ENCODE measurements around the gene ZNF559.
A peak's percentile ranks its signal among the peaks of the same experiment; 100 is the strongest.
"Not testable (repeated sequence)": the region's sequence is repeated elsewhere in the genome, so short reads cannot be mapped to it uniquely, and the experiment has no call there.

The ZNF559 gene

GRCh38 chr19:9323919-9324583, at the start of gene ZNF559:
Gene ZNF559, plus strand, starts transcription at chr19:9324179. Its CDS starts 14,371 bp downstream, at chr19:9338550.
- DNase-seq (ENCODE audit: low spot score): peak; percentile 89

DNA sequence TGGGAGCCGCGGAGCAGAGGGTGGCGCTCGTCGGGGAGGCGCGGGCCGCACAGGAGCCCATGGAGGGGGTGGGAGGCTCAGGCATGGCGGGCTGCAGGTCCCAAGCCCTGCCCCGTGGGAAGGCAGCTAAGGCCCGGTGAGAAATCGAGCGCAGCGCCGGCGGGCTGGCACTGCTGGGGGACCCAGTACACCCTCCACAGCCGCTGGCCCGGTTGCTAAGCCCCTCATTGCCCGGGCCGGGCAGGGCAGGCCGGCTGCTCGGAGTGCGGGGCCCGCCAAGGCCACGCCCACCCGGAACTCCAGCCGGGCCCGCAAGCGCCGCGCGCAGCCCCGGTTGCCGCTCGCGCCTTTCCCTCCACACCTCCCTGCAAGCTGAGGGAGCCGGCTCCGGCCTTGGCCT, 40.5 kb upstream of the ZNF559 start:
- DNase-seq (ENCODE audit: low spot score): not testable (repeated sequence)

- DNase-seq (ENCODE audit: low spot score): no peak
Measured at GRCh38 chr19:9289231-9289884, 34.6 kb upstream of the ZNF559 start.

DNA sequence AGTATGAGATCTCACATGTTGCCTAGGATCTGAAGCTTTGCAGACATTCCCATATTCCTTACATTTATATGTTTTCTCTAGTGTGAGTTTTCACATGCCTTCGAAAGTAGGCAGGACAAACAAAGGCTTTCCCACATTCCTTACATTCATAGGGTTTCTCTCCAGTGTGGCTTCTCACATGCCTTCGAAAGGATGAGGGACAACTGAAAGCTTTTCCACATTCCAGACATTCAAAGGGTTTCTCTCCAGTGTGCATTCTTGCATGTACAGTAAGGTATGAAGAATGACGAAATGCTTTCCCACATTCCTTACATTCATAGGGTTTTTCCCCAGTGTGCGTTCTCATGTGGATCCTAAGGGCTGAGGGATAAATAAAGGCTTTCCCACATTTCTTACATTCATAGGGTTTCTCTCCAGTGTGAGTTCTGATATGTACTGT, 28.5 kb upstream of the ZNF559 start:
- DNase-seq (ENCODE audit: low spot score): no peak

DNA sequence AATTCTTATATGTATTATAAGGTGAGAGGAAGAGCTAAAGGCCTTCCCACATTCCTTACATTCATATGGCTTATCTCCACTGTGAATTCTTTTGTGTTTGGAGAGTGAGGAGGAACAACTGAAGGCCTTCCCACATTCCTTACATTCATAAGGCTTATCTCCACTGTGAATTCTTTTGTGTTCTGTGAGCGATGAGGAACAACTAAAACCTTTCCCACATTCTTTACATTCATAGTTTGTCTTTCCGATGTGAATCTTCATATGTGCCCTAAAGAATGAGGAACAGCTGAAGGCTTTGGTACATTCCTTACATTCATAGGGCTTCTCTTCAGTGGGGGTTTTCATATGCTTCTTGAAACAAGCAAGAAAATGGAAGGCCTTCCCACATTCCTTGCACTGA, 27.6 kb upstream of the ZNF559 start:
- no peak for DNase-seq (ENCODE audit: low spot score)

- DNase-seq (ENCODE audit: low spot score): no peak
Measured at GRCh38 chr19:9306443-9306842, 17.5 kb upstream of the ZNF559 start.

GRCh38 chr19:9308091-9308770, 15.7 kb upstream of the ZNF559 start:
- no peak for DNase-seq (ENCODE audit: low spot score)

- DNase-seq (ENCODE audit: low spot score): no peak
Measured at GRCh38 chr19:9309139-9309973, 14.6 kb upstream of the ZNF559 start, which contains the start of gene ZNF699. Gene ZNF699, minus strand, starts transcription at chr19:9309838. Its CDS starts 4,719 bp downstream, at chr19:9305119.

- peak; percentile 93 for DNase-seq (ENCODE audit: low spot score)
Measured at GRCh38 chr19:9309974-9310446, 14.0 kb upstream of the ZNF559 start.

DNA sequence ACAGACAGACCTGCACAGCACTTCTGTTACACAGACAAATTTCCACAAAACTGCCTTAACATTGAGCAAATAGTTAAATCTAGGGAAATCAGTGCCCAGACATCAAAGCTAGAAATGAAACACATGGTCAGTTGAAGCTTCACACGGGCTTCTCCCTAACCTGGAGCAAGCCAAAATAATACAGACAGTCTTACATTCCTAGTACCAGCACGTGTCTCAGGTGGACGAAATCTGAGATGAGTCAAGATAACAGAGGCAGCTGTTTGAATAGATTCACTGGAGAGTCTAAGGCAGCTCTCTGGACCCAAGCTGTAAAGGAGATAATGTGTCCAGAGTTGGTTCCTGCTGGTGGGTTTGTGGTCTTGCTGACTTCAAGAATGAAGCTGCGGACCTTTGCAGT, 10.2 kb upstream of the ZNF559 start:
- DNase-seq (ENCODE audit: low spot score): no peak

GRCh38 chr19:9321338-9321737, 2.6 kb upstream of the ZNF559 start:
- DNase-seq (ENCODE audit: low spot score): no peak

DNA sequence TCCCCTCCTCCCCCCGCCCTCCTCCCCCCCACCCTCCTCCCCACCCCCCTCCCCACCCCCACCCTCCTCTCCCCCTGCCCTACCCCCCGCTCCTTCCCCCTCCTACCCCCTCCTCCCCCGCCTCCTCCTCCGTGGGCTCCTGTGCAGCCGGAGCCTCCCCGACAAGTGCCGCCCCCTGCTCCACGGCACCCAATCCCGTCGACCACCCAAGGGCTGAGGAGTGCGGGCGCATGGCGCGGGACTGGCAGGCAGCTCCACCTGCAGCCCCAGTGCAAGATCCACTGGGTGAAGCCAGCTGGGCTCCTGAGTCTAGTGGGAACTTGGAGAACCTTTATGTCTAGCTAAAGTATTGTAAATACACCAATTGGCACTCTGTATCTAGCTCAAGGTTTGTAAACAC, 2.2 kb upstream of the ZNF559 start:
- DNase-seq (ENCODE audit: low spot score): not testable (repeated sequence)

GRCh38 chr19:9322201-9322600, 1.8 kb upstream of the ZNF559 start:
- DNase-seq (ENCODE audit: low spot score): not testable (repeated sequence)

DNA sequence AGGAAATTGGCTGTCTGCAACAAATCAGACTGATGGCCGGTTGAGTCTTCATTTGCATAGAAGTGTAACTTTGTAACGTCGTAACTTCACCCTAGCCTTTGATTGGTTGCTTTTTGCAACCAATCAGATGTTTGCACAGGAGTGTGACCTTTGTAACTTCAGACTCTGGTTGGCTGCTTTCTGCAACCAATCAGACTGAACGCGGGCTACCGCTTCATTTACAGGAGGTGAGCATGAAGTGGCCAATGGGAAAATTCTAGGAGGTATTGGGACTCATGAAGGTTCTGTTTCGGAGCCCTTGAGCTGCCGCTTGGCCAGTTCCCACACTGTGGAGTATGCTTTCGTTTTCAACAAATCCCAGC, 441 bp upstream of the ZNF559 start:
- peak; percentile 61 for DNase-seq (ENCODE audit: low spot score)

DNA sequence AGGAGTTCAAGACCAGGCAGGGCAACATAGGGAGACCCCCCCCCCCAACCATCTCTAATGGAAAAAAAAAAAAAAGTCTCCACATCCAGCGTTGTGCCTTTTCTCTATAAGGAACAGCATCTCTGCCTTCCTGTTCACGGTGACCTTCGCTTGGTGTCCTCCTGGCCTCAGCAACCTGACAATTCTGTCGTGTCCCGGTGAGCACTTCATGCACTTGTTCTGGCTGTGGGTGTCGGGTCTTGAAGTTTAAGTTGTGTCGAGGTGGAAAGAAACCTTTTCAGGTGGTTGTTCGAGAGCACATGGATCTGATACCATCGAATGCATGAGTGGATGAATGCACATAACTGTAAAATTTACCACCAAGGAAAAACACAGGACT, 594 bp downstream of the ZNF559 start:
- no peak for DNase-seq (ENCODE audit: low spot score)

DNA sequence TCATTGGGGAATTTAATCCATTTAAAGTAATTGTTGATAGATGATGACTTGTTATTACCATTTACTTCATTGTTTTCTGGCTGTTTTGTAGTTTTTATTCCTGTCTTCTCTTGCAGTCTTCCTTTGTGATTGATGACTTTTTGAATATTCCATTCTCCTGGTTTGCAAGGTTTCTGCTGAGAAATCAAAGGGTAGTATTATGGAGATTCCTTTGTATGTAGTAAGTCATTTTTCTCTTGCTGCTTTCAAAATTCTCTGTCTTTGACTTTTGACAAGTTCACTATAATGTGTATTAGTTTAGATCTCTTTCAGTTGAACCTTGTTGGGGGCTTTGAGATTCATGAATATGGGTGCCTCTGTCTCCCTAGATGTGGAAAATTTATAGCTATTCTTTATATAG, 6.0 kb downstream of the ZNF559 start:
- no peak for DNase-seq (ENCODE audit: low spot score)

DNA sequence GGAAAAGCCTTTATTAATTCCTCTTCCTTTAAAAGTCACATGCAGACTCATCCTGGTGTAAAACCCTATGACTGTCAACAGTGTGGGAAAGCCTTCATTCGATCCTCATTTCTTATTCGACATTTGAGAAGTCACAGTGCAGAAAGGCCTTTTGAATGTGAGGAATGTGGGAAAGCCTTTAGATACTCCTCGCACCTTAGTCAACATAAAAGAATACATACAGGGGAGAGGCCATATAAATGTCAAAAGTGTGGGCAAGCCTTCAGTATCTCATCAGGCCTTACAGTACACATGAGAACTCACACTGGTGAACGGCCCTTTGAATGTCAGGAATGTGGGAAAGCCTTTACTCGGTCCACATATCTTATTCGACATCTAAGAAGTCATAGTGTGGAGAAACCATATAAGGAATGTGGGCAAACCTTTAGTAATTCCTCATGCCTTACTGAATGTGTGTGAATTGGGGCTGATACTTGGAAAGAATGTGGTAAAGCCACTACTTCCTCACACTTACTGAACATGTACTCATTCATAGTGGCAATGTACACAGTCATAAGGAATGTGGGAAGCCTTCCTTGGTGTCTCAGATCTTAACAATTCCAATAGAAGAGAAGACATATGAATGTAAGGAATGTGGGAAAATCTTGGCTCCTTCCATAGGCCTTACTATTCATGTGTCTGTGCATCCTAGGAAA, 18.8 kb downstream of the ZNF559 start:
- no peak for DNase-seq (ENCODE audit: low spot score)

GRCh38 chr19:9345005-9345404, 21.0 kb downstream of the ZNF559 start:
- DNase-seq (ENCODE audit: low spot score): no peak

DNA sequence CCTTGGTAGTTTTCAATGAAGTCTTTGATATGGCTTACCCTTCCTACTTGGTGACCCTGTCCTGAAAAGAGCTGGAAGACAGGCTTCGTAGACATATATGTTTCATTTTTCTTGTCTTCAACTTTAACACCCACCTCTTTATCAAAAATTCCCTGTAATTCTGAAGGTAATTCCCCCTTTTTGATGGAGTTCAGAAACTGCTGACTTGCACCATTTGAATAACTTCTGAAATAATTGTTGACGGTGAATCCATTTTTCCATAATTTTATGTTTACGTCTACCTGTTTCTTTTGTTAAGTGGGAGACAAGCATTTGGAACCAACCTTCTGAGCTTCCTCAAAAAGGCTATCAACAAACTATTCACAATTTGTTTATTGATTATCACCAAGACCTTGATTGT, 24.3 kb downstream of the ZNF559 start:
- DNase-seq (ENCODE audit: low spot score): no peak

GRCh38 chr19:9348671-9349070, 24.7 kb downstream of the ZNF559 start:
- DNase-seq (ENCODE audit: low spot score): no peak

- DNase-seq (ENCODE audit: low spot score): no peak
Measured at GRCh38 chr19:9352505-9352904, 28.5 kb downstream of the ZNF559 start.

DNA sequence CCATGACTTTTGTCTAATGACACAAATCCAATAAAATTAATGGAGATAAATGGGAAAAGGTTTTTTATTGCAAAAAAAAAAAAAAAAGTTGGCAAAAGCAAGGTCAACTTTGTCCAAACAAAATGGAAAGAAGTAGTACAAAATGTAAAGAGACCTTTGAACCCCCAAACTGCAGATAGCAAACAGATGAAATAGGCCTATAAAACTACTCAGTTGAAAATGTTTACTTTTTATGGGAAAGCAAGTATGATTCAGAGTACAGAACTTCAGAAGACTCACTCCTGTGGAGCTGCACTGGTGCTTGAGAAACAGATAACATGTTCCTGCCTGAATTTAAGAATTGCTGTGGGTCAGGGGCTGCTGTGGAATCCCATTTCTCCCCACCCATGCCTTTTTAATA, 29.0 kb downstream of the ZNF559 start:
- DNase-seq (ENCODE audit: low spot score): no peak

Data from kidney capillary endothelial cell (primary cell).